ENCODE data around the gene BICRA. TPM values are rescaled to one million over a fixed set of nuclear protein-coding genes. Genes with fewer than 3 reads are reported as not detected.

Gene BICRA
- total and polyA plus RNA-seq, 2 of the 8 experiments (the other 6 are each of a cell fraction or from before 2014, with no cell fraction given), result 1.5 to 29.2 TPM

DNA sequence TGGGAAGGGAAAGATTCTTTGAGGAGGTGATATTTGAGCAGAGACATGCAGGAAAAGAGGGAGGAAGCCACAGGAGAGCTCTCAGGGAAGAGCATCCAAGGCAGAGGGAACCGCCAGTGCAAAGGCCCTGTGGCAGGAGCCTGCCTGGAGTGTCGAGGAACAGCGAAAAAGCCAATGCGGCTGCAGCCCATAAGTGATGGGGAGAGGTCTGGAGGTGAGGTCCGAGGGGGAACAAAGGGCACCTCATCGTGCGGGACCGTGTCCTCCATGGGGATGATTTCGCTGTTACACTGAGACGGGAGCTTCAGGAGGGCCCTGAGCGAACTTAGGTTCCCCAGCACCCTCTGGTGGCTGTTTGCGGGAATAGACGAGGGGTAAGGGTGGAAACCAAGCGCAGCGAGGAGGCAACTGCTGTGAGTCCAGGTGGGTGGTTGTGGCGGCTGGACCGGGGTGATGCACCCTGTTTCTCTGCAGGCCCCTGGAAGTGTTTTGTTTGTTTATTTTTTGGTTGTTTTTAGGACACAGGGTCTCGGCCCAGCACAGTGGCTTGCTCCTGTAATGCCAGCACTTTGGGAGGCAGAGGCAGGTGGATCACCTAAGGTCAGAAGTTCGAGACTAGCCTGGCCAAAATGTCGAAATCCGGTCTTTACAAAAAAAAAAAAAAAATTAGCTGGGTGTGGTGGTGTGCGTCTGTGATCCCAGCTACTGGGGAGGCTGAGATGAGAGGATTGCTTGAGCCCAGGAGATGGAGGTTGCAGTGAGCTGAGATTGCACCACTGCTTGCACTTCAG lies 98.4 kb downstream of the BICRA start (continued):
- TF ChIP-seq, protein P1, sequence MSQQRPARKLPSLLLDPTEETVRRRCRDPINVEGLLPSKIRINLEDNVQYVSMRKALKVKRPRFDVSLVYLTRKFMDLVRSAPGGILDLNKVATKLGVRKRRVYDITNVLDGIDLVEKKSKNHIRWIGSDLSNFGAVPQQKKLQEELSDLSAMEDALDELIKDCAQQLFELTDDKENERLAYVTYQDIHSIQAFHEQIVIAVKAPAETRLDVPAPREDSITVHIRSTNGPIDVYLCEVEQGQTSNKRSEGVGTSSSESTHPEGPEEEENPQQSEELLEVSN (IDR thresholded peaks at IDR 0.05), result no peak
- TF ChIP-seq KDM4A (IDR thresholded peaks at IDR 0.05; ENCODE audit: low read depth, low read length, severe bottlenecking), result no peak
- TF ChIP-seq BRCA1 (IDR thresholded peaks at IDR 0.05; ENCODE audit: low read depth, low read length), result no peak
- no peak for TF ChIP-seq TAF1 (IDR thresholded peaks at IDR 0.05; ENCODE audit: low read depth, low read length)
- TF ChIP-seq PHF8 (conservative IDR thresholded peaks at IDR 0.05; ENCODE audit: low read depth, low read length), result no peak
- TF ChIP-seq RBBP5 (IDR thresholded peaks at IDR 0.05; ENCODE audit: borderline replicate concordance, low read depth, low read length), result no peak
- TF ChIP-seq, protein P2, sequence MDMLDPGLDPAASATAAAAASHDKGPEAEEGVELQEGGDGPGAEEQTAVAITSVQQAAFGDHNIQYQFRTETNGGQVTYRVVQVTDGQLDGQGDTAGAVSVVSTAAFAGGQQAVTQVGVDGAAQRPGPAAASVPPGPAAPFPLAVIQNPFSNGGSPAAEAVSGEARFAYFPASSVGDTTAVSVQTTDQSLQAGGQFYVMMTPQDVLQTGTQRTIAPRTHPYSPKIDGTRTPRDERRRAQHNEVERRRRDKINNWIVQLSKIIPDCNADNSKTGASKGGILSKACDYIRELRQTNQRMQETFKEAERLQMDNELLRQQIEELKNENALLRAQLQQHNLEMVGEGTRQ (IDR thresholded peaks at IDR 0.05; ENCODE audit: low read length), result no peak
- TF ChIP-seq SIRT6 (IDR thresholded peaks at IDR 0.05; ENCODE audit: low read length), result no peak
- TF ChIP-seq KDM5A (IDR thresholded peaks at IDR 0.05; ENCODE audit: low read length), result no peak

Measured in H1 (cell line).